H1 (cell line): ENCODE measurements around the gene LRRC25. TPM values are rescaled to one million over a fixed set of nuclear protein-coding genes. Genes with fewer than 3 reads are reported as not detected.

Source experiments
- CTCF ChIA-PET: fragments of 300-600 bp; sonication (Branson Sonifier 250); formaldehyde crosslinking; loops from one replicate; lab custom pipeline; 2021; ENCODE audit not compliant: partially characterized antibody; lab: Charles Lee
- POLR2A ChIA-PET: fragments of 300-600 bp; sonication (Branson Sonifier 250); formaldehyde crosslinking; loops from one replicate; lab custom pipeline; 2021; ENCODE audit warnings: inconsistent platforms; ENCODE audit not compliant: partially characterized antibody; lab: Charles Lee
- DNase-seq, 2 experiments: peaks; one replicate each; pipeline versions ENCODE4 v3.0.0 to v3.0.0-alpha.2; 2010 to 2022; ENCODE audit warnings: low spot score in 2 of 2, low read depth in 1 of 2, mixed read lengths in 1 of 2
- FAIRE-seq: peaks from 2 replicates; lab custom pipeline; 2011; peaks lifted over from hg19 to GRCh38; lab: Jason Lieb, UNC
- H2AFZ ChIP-seq: 2 replicates; pipeline ENCODE4 v1.8.1; 2012; ENCODE audit warnings: low read length, inconsistent platforms
- H2AK5ac ChIP-seq: 2 replicates; pipeline ENCODE4 v1.6.1; 2013; ENCODE audit warnings: low read depth, low read length
- H2BK120ac ChIP-seq: replicated peaks from 2 replicates; pipeline ENCODE3; 2013; ENCODE audit warnings: low read depth, low read length, inconsistent platforms
- H2BK12ac ChIP-seq: 2 replicates; pipeline ENCODE4 v1.6.1; 2013; ENCODE audit warnings: low read depth, low read length
- H2BK15ac ChIP-seq: 2 replicates; pipeline ENCODE4 v1.6.1; 2013; ENCODE audit warnings: low read length
- H2BK20ac ChIP-seq: 2 replicates; pipeline ENCODE4 v1.6.1; 2013; ENCODE audit warnings: low read length
- H2BK5ac ChIP-seq: 2 replicates; pipeline ENCODE4 v1.6.1; 2013; ENCODE audit warnings: low read depth, low read length
- H3K14ac ChIP-seq: 2 replicates; pipeline ENCODE4 v1.6.1; 2013; ENCODE audit warnings: inconsistent platforms; ENCODE audit not compliant: insufficient read length
- H3K18ac ChIP-seq: 2 replicates; pipeline ENCODE4 v1.6.1; 2013; ENCODE audit warnings: low read length; ENCODE audit errors: extremely low read depth
- H3K23ac ChIP-seq: 2 replicates; pipeline ENCODE4 v1.6.1; 2013; ENCODE audit warnings: inconsistent platforms; ENCODE audit not compliant: insufficient read length
- H3K23me2 ChIP-seq: 2 replicates; pipeline ENCODE4 v1.6.1; 2013; ENCODE audit warnings: low read depth, low read length
- H3K27ac ChIP-seq: 2 replicates; pipeline ENCODE4 v1.6.1; 2011; ENCODE audit warnings: low read depth, low read length, inconsistent platforms
- H3K27me3 ChIP-seq, 4 experiments: replicated peaks in 1 of 4; 1 replicate in 1 of 4; 2 replicates in 3 of 4; pipeline versions ENCODE4 v1.6.1 to v1.8.1; 2011 to 2013; ENCODE audit warnings: low read length in 3 of 4, mild to moderate bottlenecking in 3 of 4, inconsistent platforms in 2 of 4, mixed read lengths in 2 of 4, moderate library complexity in 1 of 4; ENCODE audit not compliant: control insufficient read depth in 3 of 4, insufficient read depth in 3 of 4; ENCODE audit errors: extremely low read depth in 1 of 4
- H3K36me3 ChIP-seq, 4 experiments: 2 replicates each; pipeline versions ENCODE4 v1.6.1 to v1.8.1; 2011 to 2013; ENCODE audit warnings: mild to moderate bottlenecking in 4 of 4, low read length in 3 of 4, moderate library complexity in 2 of 4, control low read depth in 1 of 4, inconsistent platforms in 1 of 4; ENCODE audit not compliant: insufficient read depth in 4 of 4, control insufficient read depth in 2 of 4
- H3K4ac ChIP-seq: replicated peaks from 2 replicates; pipeline ENCODE3; 2013; ENCODE audit warnings: low read length, low read depth, mixed read lengths, inconsistent platforms; ENCODE audit not compliant: insufficient read length
- H3K4me1 ChIP-seq, 4 experiments: replicated peaks in 1 of 4; 1 replicate in 1 of 4; 2 replicates in 3 of 4; pipeline versions ENCODE4 v1.6.1 to v1.8.1; 2011 to 2013; ENCODE audit warnings: low read length in 3 of 4, inconsistent platforms in 2 of 4, mixed read lengths in 1 of 4; ENCODE audit not compliant: insufficient read depth in 4 of 4, control insufficient read depth in 3 of 4
- H3K4me2 ChIP-seq, 2 experiments: 2 replicates each; pipeline versions ENCODE4 v1.6.1 to v1.8.1; 2011 to 2013; ENCODE audit warnings: low read depth in 2 of 2, low read length in 2 of 2, control low read depth in 1 of 2, inconsistent platforms in 1 of 2, mild to moderate bottlenecking in 1 of 2; ENCODE audit not compliant: insufficient read depth in 1 of 2
- H3K4me3 ChIP-seq, 4 experiments: fragments of 200-600, 300-600 bp in 1 of 4; sonication (generic), shearing (Covaris generic), sonication (Bioruptor Twin) in 1 of 4; 2 replicates each; pipeline versions ENCODE4 v1.5.1 to v1.8.1; 2011 to 2016; ENCODE audit warnings: low read length in 4 of 4, low read depth in 3 of 4, control low read depth in 2 of 4, inconsistent platforms in 2 of 4, mild to moderate bottlenecking in 2 of 4, mixed read lengths in 1 of 4, moderate library complexity in 1 of 4; ENCODE audit not compliant: insufficient read depth in 2 of 4; ENCODE audit errors: extremely low read depth in 1 of 4
- H3K56ac ChIP-seq: replicated peaks from 2 replicates; pipeline ENCODE3; 2013; ENCODE audit warnings: low read depth, mild to moderate bottlenecking, mixed read lengths, low read length, inconsistent platforms; ENCODE audit not compliant: insufficient read length
- H3K79me1 ChIP-seq: 2 replicates; pipeline ENCODE4 v1.6.1; 2013; ENCODE audit warnings: low read depth, low read length, control low read depth
- H3K79me2 ChIP-seq, 2 experiments: 2 replicates each; pipeline versions ENCODE4 v1.6.1 to v1.8.1; 2012 to 2013; ENCODE audit warnings: low read length in 2 of 2, mild to moderate bottlenecking in 2 of 2, inconsistent platforms in 1 of 2; ENCODE audit not compliant: insufficient read depth in 2 of 2, control insufficient read depth in 1 of 2
- H3K9ac ChIP-seq, 4 experiments: replicated peaks in 1 of 4; 1 replicate in 1 of 4; 2 replicates in 3 of 4; pipeline versions ENCODE4 v1.6.1 to v1.8.1; 2011 to 2013; ENCODE audit warnings: low read depth in 3 of 4, low read length in 3 of 4, control low read depth in 2 of 4, mild to moderate bottlenecking in 2 of 4, moderate library complexity in 2 of 4, inconsistent platforms in 1 of 4; ENCODE audit errors: extremely low read depth in 1 of 4
- H3K9me3 ChIP-seq, 2 experiments: 2 replicates each; pipeline versions ENCODE4 v1.6.1 to v1.8.1; 2012 to 2013; ENCODE audit warnings: mild to moderate bottlenecking in 2 of 2, moderate library complexity in 2 of 2, control low read depth in 1 of 2, inconsistent platforms in 1 of 2, low read depth in 1 of 2, low read length in 1 of 2, mixed read lengths in 1 of 2; ENCODE audit not compliant: insufficient read depth in 2 of 2
- H4K20me1 ChIP-seq, 2 experiments: replicated peaks in 1 of 2; 2 replicates each; pipeline versions ENCODE3 to v1.8.1; 2011 to 2013; ENCODE audit warnings: inconsistent platforms in 2 of 2, low read length in 2 of 2, mild to moderate bottlenecking in 1 of 2; ENCODE audit not compliant: insufficient read depth in 2 of 2, control insufficient read depth in 1 of 2
- H4K5ac ChIP-seq: 2 replicates; pipeline ENCODE4 v1.6.1; 2013; ENCODE audit warnings: low read length, low read depth, mixed read lengths, inconsistent platforms; ENCODE audit not compliant: insufficient read length
- H4K8ac ChIP-seq: 2 replicates; pipeline ENCODE4 v1.8.0; 2013; ENCODE audit warnings: mild to moderate bottlenecking, moderate library complexity, low read length, inconsistent platforms; ENCODE audit not compliant: insufficient read depth; ENCODE audit errors: extremely low read depth
- H4K91ac ChIP-seq: replicated peaks from 2 replicates; pipeline ENCODE3; 2013; ENCODE audit warnings: low read length, mixed read lengths, inconsistent platforms; ENCODE audit not compliant: insufficient read length
- BACH1 ChIP-seq: IDR thresholded peaks from 2 replicates; pipeline ENCODE4 v1.6.1; 2012; ENCODE audit warnings: low read length, improper control_type of control experiment
- CTBP2 ChIP-seq: IDR thresholded peaks from 2 replicates; pipeline ENCODE4 v1.7.0; 2011; ENCODE audit warnings: borderline replicate concordance, mild to moderate bottlenecking, moderate library complexity, mixed read lengths, low read length; ENCODE audit not compliant: insufficient read depth, insufficient read length
- EZH2 ChIP-seq: fragments of 200-600 bp; sonication (generic); IDR thresholded peaks from 2 replicates; pipeline ENCODE4 v1.7.1; 2012; ENCODE audit warnings: low read depth, mild to moderate bottlenecking, moderate library complexity, low read length, inconsistent platforms; ENCODE audit not compliant: severe bottlenecking
- GTF2F1 ChIP-seq: IDR thresholded peaks from 2 replicates; pipeline ENCODE4 v1.6.1; 2012; ENCODE audit warnings: low read depth, low read length, improper control_type of control experiment, borderline replicate concordance
- HDAC6 ChIP-seq: IDR thresholded peaks from one replicate; pipeline ENCODE4 v1.7.1; 2012; ENCODE audit warnings: low read depth, mild to moderate bottlenecking, inconsistent platforms, low read length, moderate library complexity
- JUN ChIP-seq: IDR thresholded peaks from 2 replicates; pipeline ENCODE4 v1.6.1; 2011; ENCODE audit warnings: low read depth, mild to moderate bottlenecking, improper control_type of control experiment, low read length
- POU5F1 ChIP-seq: IDR thresholded peaks from 2 replicates; pipeline ENCODE4 v1.6.1; 2011; ENCODE audit warnings: low read depth, mild to moderate bottlenecking, low read length, moderate library complexity
- RAD21 ChIP-seq, 2 experiments: IDR thresholded peaks in 1 of 2; conservative IDR thresholded peaks in 1 of 2; 2 replicates each; pipeline ENCODE4 v1.6.1; 2011; ENCODE audit warnings: low read depth in 2 of 2, low read length in 2 of 2, improper control_type of control experiment in 1 of 2, inconsistent platforms in 1 of 2, mild to moderate bottlenecking in 1 of 2, moderate library complexity in 1 of 2
- SIX5 ChIP-seq: IDR thresholded peaks from 2 replicates; pipeline ENCODE4 v1.6.1; 2011; ENCODE audit warnings: mild to moderate bottlenecking, low read depth, low read length
- WGBS, 2 experiments: shearing (Covaris generic) in 1 of 2; methylation state at CpG; one replicate each; pipeline versions ENCODE4 v1.1.6 to v1.1.7; 2013 to 2015; ENCODE audit warnings: low lambda C conversion rate in 2 of 2, mixed read lengths in 2 of 2, inconsistent platforms in 1 of 2, low coverage in 1 of 2, missing lambda C conversion rate in 1 of 2; ENCODE audit not compliant: insufficient replicate concordance in 2 of 2, insufficient coverage in 1 of 2, insufficient read length in 1 of 2; ENCODE audit errors: extremely low coverage in 1 of 2, missing lambda C conversion rate in 1 of 2; 5-methylcytosine and 5-hydroxymethylcytosine counted together
- polyA plus RNA-seq, 7 experiments: library from polyadenylated mRNA; depleted of rRNA in 3 of 7; stranded (reverse) in 5 of 7; unstranded in 2 of 7; fragments of >200 nt in 5 of 7; fragments of 200-250 nt in 2 of 7; gene quantifications; 1 replicate in 5 of 7; 2 replicates in 1 of 7; 4 replicates in 1 of 7; pipeline versions ENCODE4 v1.2.1 to v1.2.3, GENCODE V29; 2011 to 2013; ENCODE audit warnings: missing spikeins in 2 of 7, mixed read lengths in 2 of 7
- total RNA-seq: library from RNA; stranded (reverse); fragmentation: NEBNext Ultra II Directional; extraction: Animal tissue kit (Norgen Biotek cat#: 25700); gene quantifications from 2 replicates; pipeline ENCODE4 v1.2.1, GENCODE V29; 2021

Gene LRRC25
- total and polyA plus RNA-seq, 2 of the 8 experiments (the other 6 are each of a cell fraction or from before 2014, with no cell fraction given): 0.20 to 0.41 TPM

DNA sequence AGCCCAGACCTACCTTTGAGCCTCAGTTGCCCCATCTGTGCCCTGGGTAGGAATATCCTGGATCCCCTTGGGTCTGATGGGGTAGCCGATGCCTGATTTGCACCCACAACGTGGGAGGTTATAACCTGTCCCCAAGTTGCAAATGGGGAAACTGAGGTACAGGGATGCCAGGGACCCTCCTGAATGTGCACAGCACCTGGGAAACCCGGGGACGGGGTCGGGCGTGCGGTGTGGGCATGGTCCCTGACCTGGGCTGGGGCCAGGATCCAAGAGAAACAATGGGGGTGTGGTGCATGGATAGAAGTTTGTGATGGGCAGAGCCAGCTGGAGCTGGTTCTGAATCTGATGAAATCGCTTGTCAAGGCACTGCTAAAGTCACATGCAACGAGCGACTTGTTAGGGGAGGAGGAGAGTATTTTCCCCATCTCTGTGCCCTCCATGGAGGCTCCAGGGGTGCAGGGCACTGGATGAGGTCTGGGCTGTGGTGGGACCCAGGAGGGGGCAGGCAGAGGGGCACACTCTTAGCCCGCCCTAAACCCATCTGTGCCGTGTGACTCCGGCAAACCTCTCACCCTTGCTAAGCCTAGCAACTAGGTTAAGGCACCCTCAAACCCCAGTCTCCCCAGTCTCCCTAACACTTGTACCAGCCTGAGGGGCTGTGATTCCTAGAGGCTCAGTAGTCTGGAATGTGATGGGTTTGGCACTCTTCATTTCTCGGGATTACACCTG lies 10.7 kb downstream of the LRRC25 start:
- Histone ChIP-seq H3K4me1 (peaks cover 3 to 4% (median 3%) of the 10 kb centered on the region in 4 experiments), H4K8ac (no peak overlapping the region), H2BK12ac (peak overlapping the region; percentile 80), H3K23me2 (peaks cover 2% of the 10 kb centered on the region; the same call in 1 of the 2 replicates), H3K9me3 (no peaks in the 10 kb centered on the region), H3K79me2 (no peaks in the 10 kb centered on the region), H3K18ac (0 out of 2 replicates have a peak overlapping the region, but pooled peaks have one; percentile 57), H3K14ac (no peak overlapping the region), H3K27ac (no peak overlapping the region), H4K5ac (no peak overlapping the region), H3K23ac (no peak overlapping the region), H3K4me3 (peak overlapping the region in 2 of 4 experiments; percentile 10 to 38; a peak in 3 of 8 replicates), H4K20me1 (no peaks in the 10 kb centered on the region), H3K27me3 (peaks cover 0 to 23% (median 14%) of the 10 kb centered on the region in 4 experiments; a peak in 6 of 7 replicates), H2AK5ac (no peak overlapping the region; the same call in 1 of the 2 replicates), H2BK15ac (no peak overlapping the region), H4K91ac (peak overlapping the region; percentile 70), H3K56ac (no peak overlapping the region), H2AFZ (no peak overlapping the region), H3K4me2 (peak overlapping the region; percentile 12 to 15; a peak in 2 of 4 replicates), H2BK20ac (0 out of 2 replicates have a peak overlapping the region, but pooled peaks have one; percentile 40), H3K36me3 (no peaks in the 10 kb centered on the region), H3K9ac (peak overlapping the region in 1 of 4 experiments; percentile 25; a peak in 2 of 7 replicates), H3K4ac (no peak overlapping the region), H2BK5ac (no peak overlapping the region), H3K79me1 (no peaks in the 10 kb centered on the region), H2BK120ac (no peak overlapping the region)
- 92% methylated on average over 14 of the region's 14 CpGs; no CpG with 5 or more reads in 1 of the 2 experiments for WGBS, 2 experiments
- FAIRE-seq (no peak), DNase-seq (no peak)
- CTCF ChIA-PET: interaction anchor here (0.6 to 10.4 kb wide), 17 partner anchors 9 to 433 kb away, joined by 3 to 177 read pairs (median 6); partner anchors contain the start of genes LRRC25 and SSBP4
- POLR2A ChIA-PET: interaction anchor here (1.0 to 3.3 kb wide), 7 partner anchors 12 to 195 kb away, joined by 3 to 12 read pairs (median 4); partner anchors contain the start of gene JUND
- TF ChIP-seq JUN (no peak), BACH1 (no peak), GTF2F1 (no peak), RAD21 (IDR thresholded peaks at IDR 0.05 in 1 of 2, conservative IDR thresholded peaks at IDR 0.05 in 1 of 2; ENCODE audit: low read depth in 2 of 2, low read length in 2 of 2) (no peak), EZH2 (no peak), CTBP2 (no peak), HDAC6 (no peak), POU5F1 (no peak), SIX5 (no peak)
